Endothelial cell of umbilical vein (primary cell): Measurements from ENCODE around the gene PACRGL. TPM values are rescaled to one million over a fixed set of nuclear protein-coding genes. Genes with fewer than 3 reads are reported as not detected.

Source experiments
- BruUV-seq: library from RNA; stranded (reverse); fragments of 400-500 nt; replicated peaks from 2 replicates; lab custom pipeline; 2021; lab: Mats Ljungman, UMichigan
- CTCF ChIA-PET: fragments of 300-600, 350-600 bp; sonication (Branson Sonifier 250); formaldehyde crosslinking; loops from one replicate; lab custom pipeline; 2021; ENCODE audit warnings: antibody characterized with exemption, inconsistent platforms; lab: Charles Lee
- POLR2A ChIA-PET: fragments of 300-600, 350-600 bp; sonication (Branson Sonifier 250); formaldehyde crosslinking; loops from one replicate; lab custom pipeline; 2021; ENCODE audit warnings: antibody characterized with exemption, inconsistent platforms; lab: Charles Lee
- DNase-seq: peaks from one replicate; pipeline ENCODE4 v3.0.0-alpha.2; 2011; ENCODE audit warnings: low read depth, low spot score
- FAIRE-seq: peaks from 2 replicates; lab custom pipeline; 2011; peaks lifted over from hg19 to GRCh38; lab: Jason Lieb, UNC
- H2AFZ ChIP-seq: 2 replicates; pipeline ENCODE4 v1.6.0; 2012; ENCODE audit warnings: low read depth, low read length, control low read depth, inconsistent platforms
- H3K27ac ChIP-seq: 2 replicates; pipeline ENCODE4 v1.5.1; 2011; ENCODE audit warnings: low read depth, mild to moderate bottlenecking, control low read depth, low read length, moderate library complexity; ENCODE audit not compliant: insufficient read depth
- H3K27me3 ChIP-seq, 2 experiments: 2 replicates each; pipeline versions ENCODE4 v1.6.0 to v1.6.1; 2011; ENCODE audit warnings: low read length in 2 of 2, mixed read lengths in 1 of 2; ENCODE audit not compliant: control insufficient read depth in 2 of 2, insufficient read depth in 2 of 2
- H3K36me3 ChIP-seq, 2 experiments: 2 replicates in 1 of 2; 3 replicates in 1 of 2; pipeline ENCODE4 v1.5.1; 2011; ENCODE audit warnings: low read length in 2 of 2, mild to moderate bottlenecking in 1 of 2, moderate library complexity in 1 of 2; ENCODE audit not compliant: control insufficient read depth in 2 of 2, insufficient read depth in 2 of 2; ENCODE audit errors: extremely low read depth in 1 of 2
- H3K4me1 ChIP-seq: 3 replicates; pipeline ENCODE4 v1.5.1; 2011; ENCODE audit warnings: mild to moderate bottlenecking, low read length; ENCODE audit not compliant: control insufficient read depth, insufficient read depth; ENCODE audit errors: extremely low read depth
- H3K4me2 ChIP-seq: 2 replicates; pipeline ENCODE4 v1.6.1; 2011; ENCODE audit warnings: low read length, control low read depth, mixed read lengths; ENCODE audit not compliant: insufficient read depth
- H3K4me3 ChIP-seq, 3 experiments: fragments of 200-600 bp in 1 of 3; sonication (generic), shearing (Covaris generic) in 1 of 3; replicated peaks in 1 of 3; 2 replicates each; pipeline ENCODE4 v1.5.1; 2011 to 2016; ENCODE audit warnings: control low read depth in 3 of 3, low read length in 3 of 3, mild to moderate bottlenecking in 2 of 3, inconsistent platforms in 1 of 3, low read depth in 1 of 3, moderate library complexity in 1 of 3; ENCODE audit not compliant: insufficient read depth in 1 of 3
- H3K79me2 ChIP-seq: 2 replicates; pipeline ENCODE4 v1.6.0; 2012; ENCODE audit warnings: low read length, inconsistent platforms; ENCODE audit not compliant: control insufficient read depth, insufficient read depth
- H3K9ac ChIP-seq: replicated peaks from 2 replicates; pipeline ENCODE3; 2011; ENCODE audit warnings: low read length, control low read depth; ENCODE audit not compliant: insufficient read depth; ENCODE audit errors: extremely low read depth
- H3K9me1 ChIP-seq: replicated peaks from 3 replicates; pipeline ENCODE4 v1.6.0; 2011; ENCODE audit warnings: mild to moderate bottlenecking, low read length; ENCODE audit not compliant: control insufficient read depth, insufficient read depth; ENCODE audit errors: extremely low read depth
- H3K9me3 ChIP-seq: replicated peaks from 2 replicates; pipeline ENCODE4 v1.5.1; 2012; ENCODE audit warnings: low read length, inconsistent platforms; ENCODE audit not compliant: control insufficient read depth, insufficient read depth
- H4K20me1 ChIP-seq: replicated peaks from 2 replicates; pipeline ENCODE3; 2011; ENCODE audit warnings: mild to moderate bottlenecking, low read length; ENCODE audit not compliant: control insufficient read depth, insufficient read depth; ENCODE audit errors: extremely low read depth
- CTCF ChIP-seq, 2 donors: IDR thresholded peaks; 1 replicate in 1 of 2; 2 replicates in 1 of 2; pipeline ENCODE4 v1.5.1; 2011; ENCODE audit warnings: low read length in 2 of 2, mild to moderate bottlenecking in 2 of 2, moderate library complexity in 2 of 2, control low read depth in 1 of 2, inconsistent platforms in 1 of 2, low read depth in 1 of 2; ENCODE audit not compliant: insufficient read depth in 1 of 2; ENCODE audit errors: extremely low read depth in 1 of 2
- EZH2 ChIP-seq: IDR thresholded peaks from 2 replicates; pipeline ENCODE4 v1.6.1; 2012; ENCODE audit warnings: borderline replicate concordance, low read depth, mild to moderate bottlenecking, moderate library complexity, low read length, inconsistent platforms; ENCODE audit not compliant: severe bottlenecking
- FOS ChIP-seq: IDR thresholded peaks from 2 replicates; pipeline ENCODE4 v1.6.1; 2011; ENCODE audit warnings: mild to moderate bottlenecking, low read length, moderate library complexity, borderline replicate concordance; ENCODE audit not compliant: insufficient read depth
- GATA2 ChIP-seq: IDR thresholded peaks from 2 replicates; pipeline ENCODE4 v1.7.0; 2011; ENCODE audit warnings: low read depth, mild to moderate bottlenecking, moderate library complexity, mixed read lengths, low read length; ENCODE audit not compliant: insufficient read length, insufficient read depth
- JUN ChIP-seq: IDR thresholded peaks from 2 replicates; pipeline ENCODE4 v1.6.1; 2011; ENCODE audit warnings: borderline replicate concordance, low read depth; ENCODE audit not compliant: insufficient read length, insufficient read depth
- MYC ChIP-seq: IDR thresholded peaks from one replicate; pipeline ENCODE4 v1.6.1; 2011; ENCODE audit warnings: mild to moderate bottlenecking, low read depth, low read length
- POLR2A ChIP-seq: IDR thresholded peaks from 2 replicates; pipeline ENCODE4 v1.6.1; 2012; ENCODE audit warnings: low read depth, mild to moderate bottlenecking, control low read depth, low read length
- POLR2AphosphoS5 ChIP-seq: IDR thresholded peaks from 2 replicates; pipeline ENCODE4 v1.6.1; 2012; ENCODE audit warnings: low read depth, mild to moderate bottlenecking, control low read depth, low read length, moderate library complexity; ENCODE audit not compliant: insufficient read depth
- dilution Hi-C: fragments of 300-500 bp; cut with MboI; formaldehyde crosslinking; loops from one replicate; pipeline ENCODE4 v1.15.0; 2019; ENCODE audit warnings: low sequenced_read_pairs; ENCODE audit not compliant: extremely low pct_ligation_motif_present
- intact Hi-C: fragments of 100-400 bp; cut with micrococcal nuclease; formaldehyde crosslinking; loops from one replicate; pipeline ENCODE4 v1.10.0; 2022
- polyA plus RNA-seq, 4 experiments: library from polyadenylated mRNA; depleted of rRNA in 3 of 4; stranded (reverse) in 3 of 4; unstranded in 1 of 4; fragments of >200 nt; gene quantifications; 2 replicates each; pipeline versions ENCODE4 v1.2.1 to v1.2.3, GENCODE V29; 2011 to 2012; ENCODE audit warnings: missing spikeins in 1 of 4
- total RNA-seq: library from RNA; stranded (reverse); gene quantifications from 2 replicates; pipeline ENCODE4 v1.2.3, GENCODE V29; 2021
- TF ChIP-seq, protein P1 (sequence below): IDR thresholded peaks from 2 replicates; pipeline ENCODE4 v1.6.1; 2011; ENCODE audit not compliant: insufficient read depth, insufficient read length

The PACRGL gene
- total and polyA plus RNA-seq, 2 donors (not counting 3 experiments of a cell fraction or from before 2014, with no cell fraction given), result 9.2 to 19.2 TPM

GRCh38 chr4:20672262-20672661 is 28.0 kb upstream of the PACRGL start:
- H3K36me3 ChIP-seq, result no peaks in the 10 kb centered on the region
- dilution Hi-C loops, result no loop called here
- H3K4me3 ChIP-seq, result no peak overlapping the region
- H3K27ac ChIP-seq, result no peak overlapping the region
- intact Hi-C loops, result no loop called here
- no peak overlapping the region for H2AFZ ChIP-seq
- no peak overlapping the region for H3K9ac ChIP-seq
- peaks cover 2 to 6% of the 10 kb centered on the region in 2 experiments for H3K27me3 ChIP-seq
- no peaks in the 10 kb centered on the region for H3K79me2 ChIP-seq
- TF ChIP-seq, protein P1, sequence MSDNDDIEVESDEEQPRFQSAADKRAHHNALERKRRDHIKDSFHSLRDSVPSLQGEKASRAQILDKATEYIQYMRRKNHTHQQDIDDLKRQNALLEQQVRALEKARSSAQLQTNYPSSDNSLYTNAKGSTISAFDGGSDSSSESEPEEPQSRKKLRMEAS, result no peak
- TF ChIP-seq EZH2, result no peak
- TF ChIP-seq JUN, result no peak
- TF ChIP-seq FOS, result no peak
- no peak for TF ChIP-seq POLR2AphosphoS5
- TF ChIP-seq MYC, result no peak
- no peak for TF ChIP-seq POLR2A
- TF ChIP-seq CTCF (IDR thresholded peaks at IDR 0.05; ENCODE audit: extremely low read depth in 1 of 2, insufficient read depth in 1 of 2, low read depth in 1 of 2, low read length in 2 of 2), result no peak
- no peak for TF ChIP-seq GATA2
- POLR2A ChIA-PET, result no interaction called here
- H4K20me1 ChIP-seq, result no peaks in the 10 kb centered on the region
- H3K9me1 ChIP-seq, result no peaks in the 10 kb centered on the region
- H3K4me2 ChIP-seq, result no peak overlapping the region
- CTCF ChIA-PET, result interaction anchor here (0.8 to 1.9 kb wide), 4 partner anchors 9 to 250 kb away, joined by 3 to 11 read pairs (median 7); no protein-coding TSS in a partner anchor
- DNase-seq (no peak), FAIRE-seq (no peak)
- H3K9me3 ChIP-seq, result no peaks in the 10 kb centered on the region
- BruUV-seq, result no TSS peak
- no peaks in the 10 kb centered on the region for H3K4me1 ChIP-seq
